ENCODE results near the gene GCH1.
"Not testable (repeated sequence)": the region's sequence is repeated elsewhere in the genome, so short reads cannot be mapped to it uniquely, and the experiment has no call there.

The GCH1 gene

DNA sequence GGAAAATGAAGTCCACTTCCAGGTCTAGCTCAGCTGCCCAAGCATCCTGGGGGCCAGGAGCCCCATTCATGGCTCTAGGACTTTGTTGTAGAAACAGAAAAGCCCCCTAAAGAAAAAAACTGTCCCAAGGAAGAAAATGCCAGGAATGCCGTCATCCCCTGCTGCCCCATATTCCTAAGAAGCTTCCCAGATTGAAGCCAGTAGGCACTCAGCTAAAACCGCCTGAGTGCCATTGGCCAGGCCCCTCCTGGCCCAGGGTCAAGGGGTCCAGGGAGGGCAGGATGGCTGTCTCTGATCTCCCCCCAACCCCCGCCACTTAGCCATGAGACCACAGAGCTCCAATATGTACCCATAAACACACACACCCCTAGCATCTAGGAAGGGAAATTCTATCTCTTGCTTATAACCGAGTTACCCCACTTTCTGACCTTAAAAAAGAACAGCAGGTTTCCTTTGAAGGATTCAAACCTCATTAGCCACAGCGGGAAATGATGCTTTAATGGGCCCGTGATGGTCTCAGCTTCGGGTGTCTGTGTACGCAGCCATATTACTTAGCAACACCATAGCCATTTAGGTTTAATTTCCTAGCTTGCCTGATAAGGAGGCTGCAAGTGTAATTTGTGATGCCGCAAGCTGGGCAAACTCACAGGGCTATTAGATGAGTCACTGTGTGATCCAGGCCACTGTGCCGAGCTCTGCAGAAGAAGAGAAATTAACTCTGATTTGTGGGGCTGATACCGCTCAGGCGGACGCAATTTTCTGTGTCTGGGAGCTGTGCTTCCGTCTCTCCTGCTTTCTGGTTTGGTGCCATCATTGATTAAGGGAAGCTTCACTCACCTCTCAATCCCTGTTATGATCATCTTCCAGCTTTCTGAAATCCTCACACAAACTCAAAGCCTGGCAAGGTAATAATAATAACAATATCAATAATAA is 84.2 kb downstream of the GCH1 start:
- DNase-seq: no peak

DNA sequence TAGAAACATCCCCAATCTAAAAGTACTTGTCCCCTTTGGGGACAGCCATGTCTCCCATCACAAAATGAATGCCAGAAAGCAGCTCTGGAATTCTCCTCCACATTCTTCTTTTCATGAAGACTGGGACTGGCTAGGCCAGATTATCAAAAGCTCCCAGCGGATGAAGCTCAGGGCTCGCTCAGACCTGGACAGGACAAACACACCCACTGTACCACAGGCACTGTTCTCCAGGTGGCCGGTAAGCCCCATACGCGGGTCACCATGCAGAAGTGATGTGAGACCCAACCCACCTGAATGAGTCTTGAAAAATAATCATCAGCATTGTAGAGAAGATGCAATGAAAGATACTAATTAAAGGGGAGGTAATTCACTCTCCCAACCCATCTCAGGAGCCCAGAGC is 85.1 kb downstream of the GCH1 start:
- DNase-seq: no peak

- no peak for DNase-seq
Observed at GRCh38 chr14:54816450-54816849, 86.2 kb downstream of the GCH1 start.

DNA sequence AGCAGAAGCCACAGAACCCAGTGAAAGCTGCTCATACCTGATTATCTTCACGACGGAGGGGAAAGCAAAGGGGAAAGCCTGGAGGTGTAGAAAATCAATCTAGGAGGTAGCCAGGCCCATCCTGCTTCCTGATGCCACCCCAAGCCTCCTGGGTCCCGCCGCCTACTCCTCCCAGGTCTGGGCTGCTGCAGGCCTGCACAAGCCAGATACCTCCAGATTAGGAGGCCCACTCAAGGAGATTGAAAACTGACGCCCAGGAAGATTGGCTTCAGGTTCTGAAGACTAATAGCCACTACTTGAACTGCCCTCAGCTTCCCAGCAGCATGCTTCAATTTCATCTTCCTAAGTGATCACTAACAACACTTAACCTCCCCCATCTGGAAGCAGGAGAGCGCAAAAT is 87.1 kb downstream of the GCH1 start:
- no peak for DNase-seq

DNA sequence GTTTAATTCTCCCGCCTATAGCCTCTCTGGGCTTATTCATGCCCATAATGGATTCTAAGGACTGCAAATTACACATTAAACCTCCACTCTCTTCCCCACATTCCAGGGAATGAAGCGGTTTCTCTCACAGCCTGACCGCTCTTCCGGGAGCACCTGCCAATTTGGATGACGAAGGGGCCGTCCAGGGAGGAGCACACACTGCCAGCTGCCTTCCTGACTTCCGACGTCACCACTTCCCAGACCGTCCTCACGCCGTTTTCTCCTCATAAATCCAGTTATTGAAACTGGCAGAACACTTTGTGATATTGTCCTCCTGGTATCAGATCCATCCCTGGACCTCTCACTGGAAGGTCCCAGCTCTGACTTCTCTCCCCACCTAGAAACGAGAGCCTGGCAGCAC is 87.6 kb downstream of the GCH1 start:
- no peak for DNase-seq

- no peak for DNase-seq
Observed at GRCh38 chr14:54814076-54814475, 88.5 kb downstream of the GCH1 start.

DNA sequence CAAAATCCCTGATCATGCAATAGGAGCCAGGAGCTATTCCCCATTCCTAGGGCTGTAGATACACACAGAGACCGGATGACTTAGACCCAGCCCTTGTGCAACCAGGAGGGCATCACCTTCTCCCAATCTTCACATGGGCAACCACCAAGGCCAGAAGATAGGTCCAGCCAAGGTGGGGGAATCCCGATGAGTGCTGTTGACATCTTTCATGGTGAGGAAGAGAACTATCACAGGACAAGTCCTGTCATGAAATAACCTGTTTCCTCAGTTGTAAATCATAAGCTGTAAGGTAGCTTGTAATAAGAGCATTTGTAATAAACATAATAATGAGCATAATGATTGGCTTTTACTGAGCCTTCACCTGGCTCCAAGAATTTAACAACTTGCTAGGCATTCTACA is 89.5 kb downstream of the GCH1 start:
- no peak for DNase-seq

- no peak for DNase-seq
Observed at GRCh38 chr14:54812617-54813016, 90.0 kb downstream of the GCH1 start.

GRCh38 chr14:54809767-54810166 is 92.9 kb downstream of the GCH1 start:
- DNase-seq: no peak

GRCh38 chr14:54808326-54809161 is 94.1 kb downstream of the GCH1 start:
- DNase-seq: no peak

- DNase-seq: no peak
Observed at GRCh38 chr14:54807881-54808280, 94.7 kb downstream of the GCH1 start.

DNA sequence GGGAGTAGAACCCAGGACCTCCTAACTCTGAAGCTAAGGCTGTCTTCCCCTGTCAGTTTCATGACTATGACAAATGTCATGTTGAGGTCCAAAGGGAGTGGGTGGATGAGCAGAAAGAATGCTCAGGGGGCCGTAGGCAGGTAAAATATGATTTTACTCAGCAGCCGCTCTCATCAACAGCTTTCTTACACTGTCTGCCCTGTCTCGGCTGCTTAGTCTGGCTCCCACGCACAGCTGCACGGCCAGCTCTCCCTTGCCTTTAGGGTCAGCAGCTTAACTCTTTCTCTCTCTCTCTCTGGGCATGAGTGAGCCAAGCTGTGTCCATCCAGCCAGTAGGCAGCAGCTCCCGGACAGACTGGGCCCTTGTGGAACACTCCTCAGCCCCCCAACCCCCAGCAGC is 95.2 kb downstream of the GCH1 start:
- no peak for DNase-seq

DNA sequence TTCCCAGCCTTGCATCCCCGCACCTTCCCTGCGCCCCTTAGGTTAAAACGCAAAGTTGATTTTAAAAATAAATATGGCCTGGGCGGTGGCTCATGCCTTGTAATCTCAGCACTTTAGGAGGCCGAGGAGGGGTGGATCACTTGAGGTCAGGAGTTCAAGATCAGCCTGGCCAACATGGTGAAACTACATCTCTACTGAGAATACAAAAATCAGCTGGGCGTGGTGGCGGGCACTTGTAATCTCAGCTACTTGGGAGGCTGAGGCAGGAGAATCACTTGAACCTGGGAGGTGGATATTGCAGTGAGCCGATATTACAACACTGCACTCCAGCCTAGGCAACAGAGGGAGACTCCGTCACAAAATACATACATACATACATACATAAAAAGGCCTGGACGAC is 96.0 kb downstream of the GCH1 start:
- DNase-seq: no peak

GRCh38 chr14:54805445-54806322 is 96.9 kb downstream of the GCH1 start:
- DNase-seq: peak; percentile 33 to 66 (median 52)

- DNase-seq: no peak
Observed at GRCh38 chr14:54805070-54805444, 97.6 kb downstream of the GCH1 start.

GRCh38 chr14:54804538-54805041 is 98.0 kb downstream of the GCH1 start:
- no peak for DNase-seq

GRCh38 chr14:54803926-54804537 is 98.6 kb downstream of the GCH1 start:
- no peak for DNase-seq

DNA sequence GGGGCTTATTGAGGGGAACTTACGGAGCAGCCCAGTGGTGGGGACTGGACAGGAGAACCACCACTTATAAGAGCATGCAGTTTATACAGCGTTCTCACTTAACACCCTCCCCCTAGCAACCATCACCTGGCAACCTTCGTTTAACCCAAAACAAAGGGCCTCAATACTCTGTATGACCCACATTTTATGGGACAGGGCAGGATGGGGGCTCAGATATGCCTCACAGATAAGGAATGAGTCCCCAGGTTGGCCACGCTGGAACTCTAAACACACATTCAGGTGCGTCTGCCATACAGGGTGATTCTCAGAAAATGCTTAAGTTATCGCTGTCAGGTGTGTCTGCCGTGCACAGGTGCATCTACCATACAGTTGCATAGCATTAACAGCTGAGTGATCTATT is 99.2 kb downstream of the GCH1 start:
- no peak for DNase-seq

DNA sequence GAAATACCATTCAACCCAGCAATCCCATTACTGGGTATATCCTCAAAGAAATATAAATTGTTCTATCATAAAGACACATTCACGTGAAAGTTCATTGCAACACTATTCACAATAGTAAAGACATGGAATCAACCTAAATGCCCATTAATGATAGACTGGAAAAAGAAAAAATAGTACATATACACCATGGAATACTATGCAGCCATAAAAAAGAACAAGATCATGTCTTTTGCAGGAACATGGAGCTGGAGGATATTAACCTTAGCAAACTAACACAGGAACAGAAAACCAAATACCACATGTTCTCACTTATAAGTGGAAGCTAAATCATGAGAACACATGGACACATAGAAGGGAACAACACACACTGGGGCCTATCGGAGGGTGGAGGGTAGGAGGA is 101.1 kb downstream of the GCH1 start:
- not testable (repeated sequence) for DNase-seq

DNA sequence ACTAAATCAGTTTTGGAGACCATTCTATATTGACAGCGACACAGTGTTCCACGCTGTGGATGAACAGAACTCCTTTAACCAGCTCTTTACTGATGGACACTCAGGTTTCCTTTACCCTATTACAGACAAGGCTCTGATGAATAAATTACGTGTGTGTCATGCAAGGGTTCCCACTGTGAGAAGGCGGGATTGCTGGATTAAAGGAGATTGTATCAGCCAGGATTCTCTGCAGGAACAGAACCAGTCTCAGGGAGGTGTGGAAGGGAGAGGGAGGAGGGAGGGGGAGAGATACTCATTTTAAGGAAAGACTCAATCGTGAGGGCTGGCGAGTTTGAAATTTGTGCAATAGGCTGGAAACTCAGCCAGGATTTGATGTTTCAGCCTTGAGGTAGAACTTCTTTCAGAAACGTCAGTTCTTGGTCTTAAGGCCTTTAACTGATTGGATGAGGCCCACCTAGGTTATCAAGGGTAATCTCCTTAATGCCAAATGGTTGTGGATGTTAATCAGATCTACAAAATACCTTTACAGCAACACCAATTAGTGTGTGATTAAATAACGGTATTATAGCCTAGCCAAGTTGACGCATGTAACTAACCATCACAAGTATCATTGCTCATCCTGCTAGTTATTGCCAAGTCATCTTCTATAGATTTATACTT is 104.0 kb downstream of the GCH1 start:
- no peak for DNase-seq

- no peak for DNase-seq
Observed at GRCh38 chr14:54797986-54798385, 104.6 kb downstream of the GCH1 start.

GRCh38 chr14:54797556-54797955 is 105.1 kb downstream of the GCH1 start:
- no peak for DNase-seq

All from stimulated activated naive CD4-positive, alpha-beta T cell (primary cell).